ENCODE results near the gene LATS1.
A peak's percentile ranks its signal among the peaks of the same experiment; 100 is the strongest.
"Not testable (repeated sequence)": the region's sequence is repeated elsewhere in the genome, so short reads cannot be mapped to it uniquely, and the experiment has no call there.

Gene LATS1

DNA sequence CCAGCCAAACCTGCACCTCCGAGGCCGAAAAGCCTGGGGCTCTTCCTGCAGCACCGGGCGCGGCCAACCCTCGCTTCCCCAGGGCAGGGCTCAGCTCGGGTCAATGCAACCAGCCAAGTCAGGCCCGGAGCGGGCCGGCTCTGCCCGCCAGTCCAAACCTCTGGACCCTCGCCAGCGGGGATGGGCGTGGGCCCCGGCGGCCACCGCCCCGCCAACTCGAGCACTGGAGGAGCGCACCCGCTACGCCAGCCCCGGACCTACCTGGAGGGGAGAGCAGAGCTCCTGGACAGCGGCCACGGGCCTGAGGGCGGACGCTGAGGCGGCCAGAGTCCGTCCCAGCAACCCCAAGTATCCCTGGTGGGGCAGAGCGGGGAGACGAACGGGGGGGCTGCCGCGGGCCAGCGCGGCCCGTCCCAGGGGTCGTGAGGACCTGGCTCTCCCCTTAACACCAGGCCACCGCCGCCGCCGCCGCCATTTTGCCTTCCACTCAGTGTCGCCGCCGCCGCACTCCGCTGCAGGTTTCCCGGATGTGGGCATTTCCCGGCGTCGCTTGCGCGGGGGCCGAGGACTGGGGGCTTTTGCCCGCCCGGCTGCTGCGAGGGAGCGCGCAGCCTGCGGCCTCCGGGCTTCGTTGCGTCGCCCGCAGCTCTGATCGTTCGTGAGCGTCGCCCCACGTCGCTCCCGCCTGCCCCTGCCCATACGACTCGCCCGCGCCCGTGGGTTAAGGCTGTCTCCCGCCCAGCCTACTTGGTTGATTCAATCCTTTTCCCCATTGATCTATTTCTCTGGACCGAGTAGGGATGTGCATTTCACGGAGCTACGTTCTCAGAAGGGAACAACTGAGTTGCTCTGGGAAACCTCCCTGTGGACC is at the start of gene LATS1:
TSS of gene LATS1 (minus strand) at position 514 of the 871 bp plus-strand sequence. CDS start 15,975 bp downstream, outside the sequence.
- DNase-seq: peak; percentile 81 to 85

DNA sequence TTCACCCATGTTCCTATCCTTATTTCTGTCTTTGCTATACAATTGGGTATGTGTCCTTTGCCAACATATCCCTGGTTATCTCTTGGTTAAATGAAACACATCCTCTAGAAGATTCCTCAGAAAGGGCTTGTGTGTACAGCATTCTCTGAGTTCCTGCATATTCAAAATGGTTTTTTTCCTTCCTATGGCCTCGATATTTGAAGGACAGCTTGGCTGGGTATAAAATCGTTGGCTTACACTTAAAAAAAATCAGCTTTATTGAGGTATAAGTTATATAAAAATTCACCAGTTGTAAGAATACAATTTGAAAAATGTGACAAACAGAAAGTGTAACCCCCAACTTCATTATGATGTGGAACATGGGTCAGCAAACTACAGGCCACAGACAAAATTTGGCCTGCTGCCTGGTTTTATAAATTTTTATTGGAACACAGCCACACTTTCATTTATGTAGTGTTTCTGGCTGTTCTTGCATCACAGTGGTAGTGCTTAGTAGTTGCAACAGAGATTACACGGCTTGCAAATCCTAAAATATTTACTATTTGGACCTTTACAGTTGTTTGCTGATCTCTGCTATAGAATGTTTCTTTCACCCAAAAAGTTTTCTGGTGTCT is 48.4 kb upstream of the LATS1 start:
- peak; percentile 79 for DNase-seq

DNA sequence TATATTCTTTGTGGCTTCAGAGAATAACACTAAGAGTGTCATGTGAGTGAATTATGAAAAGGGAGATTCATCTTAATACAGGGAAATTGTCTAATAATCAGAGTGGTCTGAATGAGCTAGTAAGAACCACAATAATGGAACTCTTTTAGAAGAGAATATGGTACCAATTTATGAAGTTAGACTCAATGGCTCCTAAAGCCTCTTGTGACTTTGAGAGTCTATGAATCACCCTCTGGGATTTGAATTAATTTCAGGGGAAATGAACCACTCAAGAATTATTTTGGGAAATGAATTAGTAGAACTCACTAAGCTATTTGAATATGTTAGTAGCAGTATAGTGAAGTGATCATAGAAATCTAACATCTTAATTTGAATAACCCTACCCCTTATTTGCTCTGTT is 46.0 kb upstream of the LATS1 start:
- DNase-seq: no peak

DNA sequence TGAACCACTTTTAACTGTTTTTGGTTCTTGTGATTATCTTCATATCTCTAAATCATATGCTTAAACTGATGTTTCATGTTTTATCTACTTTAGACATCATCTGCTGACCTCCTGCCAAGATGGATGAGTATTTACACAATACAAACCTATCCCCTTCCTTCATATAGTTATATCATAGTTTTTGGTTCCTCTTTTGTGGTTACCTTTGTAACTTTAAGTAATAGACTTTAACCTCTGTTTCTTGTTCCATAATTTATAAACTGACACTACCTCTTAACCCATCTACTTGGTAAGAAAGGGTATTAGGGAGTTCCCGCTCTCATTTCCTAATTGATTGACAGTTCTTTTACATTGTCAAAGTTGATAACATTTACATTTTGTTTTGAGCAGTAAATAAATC is 43.5 kb upstream of the LATS1 start:
- DNase-seq: peak; percentile 97 to 98

DNA sequence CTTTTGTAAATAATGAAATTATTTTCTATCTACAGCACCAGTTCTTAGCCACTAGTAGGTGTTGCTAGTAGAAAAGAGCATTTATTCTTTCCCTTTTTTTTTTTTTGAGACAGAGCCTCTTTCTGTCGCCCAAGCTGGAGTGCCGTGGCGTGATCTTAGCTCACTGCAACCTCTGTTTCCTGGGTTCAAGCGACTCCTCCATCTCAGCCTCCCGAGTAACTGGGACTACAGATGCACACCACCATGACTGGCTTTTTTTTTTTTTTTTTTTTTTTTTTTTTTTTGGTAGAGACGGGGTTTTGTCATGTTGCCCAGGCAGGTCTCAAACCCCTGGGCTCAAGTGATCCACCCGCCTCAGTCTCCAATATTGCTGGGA is 38.3 kb upstream of the LATS1 start:
- no peak for DNase-seq

DNA sequence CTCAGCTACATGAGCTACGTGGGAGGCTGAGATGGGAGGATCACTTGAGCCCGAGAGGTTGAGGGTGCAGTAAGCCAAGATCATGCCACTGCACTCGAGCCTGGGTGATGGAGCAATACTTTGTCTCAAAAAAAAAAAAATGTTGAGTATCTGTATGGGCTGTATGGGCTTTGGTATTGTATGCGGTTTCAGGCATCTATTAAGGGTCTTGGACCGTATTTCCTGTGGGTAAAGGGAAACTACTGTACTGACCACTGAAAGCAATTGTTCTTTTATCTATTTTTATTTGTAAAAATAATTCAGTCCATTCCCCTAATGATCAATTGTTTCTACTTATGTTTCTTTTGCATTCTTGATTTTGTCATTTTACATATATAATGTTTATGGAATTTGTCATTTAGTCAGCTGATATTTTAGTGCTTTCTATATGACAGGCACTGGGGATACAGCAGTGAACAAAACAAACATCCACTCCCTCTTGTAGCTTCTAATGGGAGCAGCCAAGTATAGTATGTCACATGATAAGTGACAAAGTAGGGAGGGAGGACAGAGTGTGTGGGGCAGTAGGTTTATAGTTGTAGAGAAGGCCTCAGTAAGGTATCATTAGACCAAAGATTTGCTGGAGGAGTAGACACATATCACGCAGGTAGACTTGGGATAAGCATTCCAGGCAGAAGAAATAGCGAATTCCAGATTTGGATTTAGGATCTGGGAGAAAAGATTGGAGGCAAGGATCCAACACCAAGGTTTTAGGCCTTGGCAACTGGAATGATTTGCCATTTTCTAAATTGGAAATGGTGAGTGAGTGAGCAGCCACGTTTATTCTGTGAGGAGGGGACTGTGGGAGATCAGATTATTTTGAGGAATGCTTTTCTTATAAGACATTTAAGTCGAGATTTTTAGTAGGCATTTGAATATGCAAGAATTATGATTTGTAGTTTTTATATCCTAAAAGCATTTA is 37.7 kb upstream of the LATS1 start:
- DNase-seq: no peak

DNA sequence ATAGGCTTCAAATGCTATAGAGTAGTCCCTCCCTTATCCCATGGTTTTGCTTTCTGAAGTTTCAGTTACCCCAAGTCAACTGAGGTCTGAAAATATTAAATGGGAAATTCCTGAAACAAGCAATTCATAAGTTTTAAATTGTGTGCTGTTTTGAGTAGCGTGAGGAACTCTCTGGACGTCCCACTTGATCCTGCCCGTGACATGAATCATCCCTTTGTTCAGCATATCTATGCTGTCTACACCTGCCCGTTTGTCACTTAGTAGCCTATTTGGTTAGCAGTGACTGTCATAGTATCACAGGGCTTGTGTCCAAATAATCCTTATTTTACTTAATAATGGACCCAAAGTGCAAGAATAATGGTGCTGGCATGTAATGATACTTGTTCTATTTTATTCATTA is 36.6 kb upstream of the LATS1 start:
- DNase-seq: no peak

DNA sequence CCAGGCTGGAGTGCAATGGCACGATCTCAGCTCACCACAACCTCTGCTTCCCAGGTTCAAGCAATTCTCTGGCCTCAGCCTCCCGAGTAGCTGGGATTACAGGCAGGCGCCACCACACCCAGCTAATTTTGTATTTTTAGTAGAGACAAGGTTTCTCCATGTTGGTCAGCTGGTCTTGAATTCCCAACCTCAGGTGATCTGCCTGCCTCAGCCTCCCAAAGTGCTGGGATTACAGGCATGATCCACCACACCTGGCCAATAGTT is 35.4 kb upstream of the LATS1 start:
- DNase-seq: not testable (repeated sequence)

DNA sequence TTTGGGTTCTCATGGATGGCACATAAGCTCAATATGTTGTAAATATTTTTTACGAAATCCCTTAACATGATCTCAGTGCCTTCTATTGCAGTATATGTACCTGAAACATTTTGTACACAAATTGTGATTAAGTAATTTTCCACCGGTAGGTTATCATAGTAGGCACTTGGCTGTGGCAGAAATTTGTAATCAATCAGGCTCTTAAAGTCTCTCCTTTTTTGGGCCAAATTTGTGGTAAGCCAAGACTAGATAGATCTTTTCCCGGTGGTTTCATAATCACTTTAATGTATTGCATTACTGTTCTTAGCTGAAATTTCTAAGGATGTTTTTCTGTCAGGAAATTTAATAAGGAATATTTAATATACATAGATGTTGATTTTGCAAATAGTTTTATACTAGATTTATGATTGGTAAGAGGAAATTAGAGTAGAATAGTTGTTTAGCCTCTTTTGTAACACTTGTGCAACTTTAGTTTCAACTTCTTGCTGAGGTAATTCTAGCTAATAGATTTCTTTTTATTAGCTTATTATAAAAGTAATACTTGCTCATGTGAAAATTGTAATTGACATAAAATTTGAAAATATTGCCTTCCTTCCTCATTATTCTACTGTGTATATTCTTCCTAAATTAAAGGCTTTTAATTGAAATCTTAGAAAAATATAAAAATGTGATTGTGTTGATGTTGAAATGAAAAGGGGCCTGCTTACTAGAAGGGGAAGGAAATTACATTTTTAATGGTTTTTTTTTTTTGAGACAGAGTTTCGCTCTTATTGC is 34.9 kb upstream of the LATS1 start:
- peak; percentile 76 to 89 for DNase-seq

DNA sequence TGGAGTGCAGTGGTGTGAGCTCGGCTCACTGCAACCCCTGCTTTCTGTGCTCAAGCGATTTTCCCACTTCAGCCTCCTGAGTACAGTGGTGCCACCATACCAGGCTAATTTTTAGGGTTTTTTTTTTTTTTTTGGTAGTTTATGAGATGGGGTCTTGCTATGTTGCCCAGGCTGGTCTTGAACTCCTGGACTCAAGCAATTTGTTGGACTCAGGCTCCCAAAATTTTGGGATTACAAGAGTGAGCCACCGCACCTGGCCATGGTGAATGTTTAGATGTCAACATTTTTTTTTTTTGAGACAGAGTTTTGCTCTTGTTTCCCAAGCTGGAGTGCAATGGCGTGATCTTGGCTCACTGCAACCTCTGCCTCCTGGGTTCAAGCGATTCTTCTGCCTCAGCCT is 34.0 kb upstream of the LATS1 start:
- DNase-seq: not testable (repeated sequence)

DNA sequence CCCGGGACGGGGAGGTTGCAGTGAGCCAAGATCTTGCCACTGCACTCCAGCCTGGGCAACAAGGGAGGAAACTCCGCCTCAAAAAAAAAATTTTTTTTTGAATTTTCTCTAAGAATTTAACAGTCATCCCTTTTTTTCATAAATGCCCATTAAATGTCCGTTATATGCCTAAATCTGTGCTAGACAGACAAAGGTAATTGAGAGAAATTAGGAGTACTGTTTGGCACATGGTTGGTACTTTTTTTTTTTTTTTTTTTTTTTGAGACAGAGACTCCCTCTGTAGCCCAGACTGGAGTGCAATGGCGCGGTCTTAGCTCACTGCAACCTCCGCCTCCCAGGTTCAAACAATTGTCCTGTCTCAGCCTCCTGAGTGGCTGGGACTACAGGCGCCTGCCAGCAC is 33.3 kb upstream of the LATS1 start:
- no peak for DNase-seq

DNA sequence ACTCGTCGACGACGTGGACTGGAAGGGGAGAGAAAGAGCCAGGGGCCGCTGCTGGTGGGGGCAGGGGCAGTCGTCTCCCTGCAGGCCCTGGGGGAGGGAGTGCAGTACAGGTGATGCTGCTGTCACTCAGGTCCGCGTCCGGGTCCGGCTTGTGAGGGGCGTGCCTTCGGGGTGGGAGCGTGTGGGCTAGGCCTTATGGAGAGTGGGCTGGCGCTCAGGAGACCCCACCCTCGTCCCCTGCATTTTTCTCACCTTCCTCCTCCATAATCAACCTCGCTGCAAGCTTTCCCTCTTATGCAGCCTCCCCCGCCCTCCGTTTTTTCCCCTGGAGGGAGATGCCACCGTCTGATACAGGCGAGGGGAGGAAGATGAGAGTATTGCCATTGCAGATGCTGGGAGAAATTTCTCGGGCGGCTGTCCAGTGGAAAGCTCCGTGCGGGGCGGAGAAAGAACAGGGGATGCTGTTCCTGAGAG is 32.3 kb upstream of the LATS1 start:
- peak; percentile 28 to 32 for DNase-seq

DNA sequence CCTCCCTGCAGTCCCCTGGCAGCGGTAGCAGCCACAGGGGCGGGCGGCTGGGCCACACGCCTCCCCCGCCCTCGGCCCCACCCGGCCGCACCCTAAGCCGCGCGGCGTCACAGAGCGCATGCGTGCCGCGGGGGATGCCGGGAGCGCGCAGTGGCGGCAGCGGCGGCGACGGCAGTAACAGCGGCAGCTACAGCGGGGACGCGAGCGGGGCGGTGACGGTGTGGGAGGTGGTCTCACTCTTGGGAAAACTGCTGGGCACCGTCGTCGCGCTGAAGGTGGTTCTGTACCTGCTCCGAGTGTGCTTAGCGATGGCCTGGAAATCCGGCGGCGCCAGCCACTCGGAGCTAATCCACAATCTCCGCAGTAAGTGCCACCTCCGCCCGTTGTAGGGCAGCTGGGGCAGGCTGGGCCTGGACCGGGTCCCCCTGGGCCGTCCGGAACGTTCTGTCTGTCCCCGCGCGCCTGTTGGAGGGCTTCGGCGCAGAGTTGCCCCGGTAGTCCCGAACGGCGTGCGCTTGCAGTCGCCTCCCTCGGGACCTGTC is 31.8 kb upstream of the LATS1 start, which contains the start of gene PCMT1:
TSS of gene PCMT1 (plus strand) at position 148 of the 542 bp plus-strand sequence. CDS start at position 309, 161 bp downstream.
- peak; percentile 89 to 91 for DNase-seq

DNA sequence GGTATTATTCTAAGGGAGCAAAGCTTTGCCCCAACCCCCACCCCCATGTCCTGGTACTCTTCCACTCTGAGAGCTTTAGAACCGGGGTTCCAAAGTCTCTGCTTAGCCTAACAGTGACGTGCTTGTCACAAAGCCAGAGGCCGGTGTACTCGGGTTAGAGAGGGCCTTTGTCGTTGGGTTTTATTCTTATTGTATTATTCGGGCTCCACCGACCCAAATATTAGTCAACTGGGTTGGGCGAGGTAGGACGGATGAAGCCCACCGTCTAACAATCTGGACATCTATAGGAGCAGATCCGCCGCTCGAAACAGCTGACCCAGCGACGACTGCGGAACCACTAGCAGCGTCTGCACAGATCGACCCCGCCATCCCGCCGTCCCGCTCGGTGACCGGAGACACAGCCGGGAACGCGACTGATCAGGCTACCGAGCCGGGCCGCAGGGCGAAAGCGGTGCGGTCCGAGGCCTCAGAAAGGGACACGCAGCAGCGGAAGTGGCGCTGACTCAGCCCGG is 31.2 kb upstream of the LATS1 start:
- DNase-seq: not testable (repeated sequence)

DNA sequence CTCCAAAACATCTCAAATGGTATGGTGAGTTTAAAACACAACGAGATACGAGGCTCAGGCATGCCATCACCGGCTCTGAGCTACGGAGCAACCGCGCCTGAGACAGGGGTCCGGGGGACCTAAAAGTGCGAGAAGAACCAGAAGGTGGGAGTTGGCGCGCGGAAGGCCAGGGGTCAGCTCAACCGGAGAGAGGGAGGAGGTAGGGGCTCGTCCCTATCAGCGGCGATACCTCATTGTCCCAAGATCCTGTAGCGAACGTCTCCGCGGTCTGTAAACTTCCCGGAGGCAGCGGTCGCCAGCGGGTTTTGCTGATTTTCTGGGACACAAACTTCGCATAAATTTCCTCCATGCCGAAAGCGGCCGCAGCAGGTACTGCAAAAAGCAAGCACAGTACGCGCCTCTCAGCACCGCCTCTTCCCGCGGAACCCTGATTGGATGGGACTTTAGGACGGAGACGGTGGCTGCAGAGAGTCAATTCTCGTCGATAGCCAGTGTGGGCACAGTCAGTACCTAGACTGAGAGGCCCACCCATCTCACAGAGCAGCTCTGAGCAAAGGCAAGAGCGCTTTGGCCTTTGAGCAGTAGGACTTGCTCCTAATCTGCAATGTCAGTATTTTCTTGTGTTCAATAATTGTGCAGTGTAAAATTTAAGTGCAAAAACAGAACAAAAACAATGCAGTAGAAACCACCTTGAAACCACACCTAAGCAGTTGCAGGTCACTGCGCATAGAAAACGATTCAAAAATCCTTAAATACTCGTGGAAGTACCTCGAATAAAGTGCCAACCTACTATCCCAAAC is 28.4 kb upstream of the LATS1 start, which contains the start of gene NUP43:
TSS of gene NUP43 (minus strand) at position 383 of the 800 bp plus-strand sequence. CDS start at position 349, 34 bp downstream.
- peak; percentile 96 to 97 for DNase-seq

DNA sequence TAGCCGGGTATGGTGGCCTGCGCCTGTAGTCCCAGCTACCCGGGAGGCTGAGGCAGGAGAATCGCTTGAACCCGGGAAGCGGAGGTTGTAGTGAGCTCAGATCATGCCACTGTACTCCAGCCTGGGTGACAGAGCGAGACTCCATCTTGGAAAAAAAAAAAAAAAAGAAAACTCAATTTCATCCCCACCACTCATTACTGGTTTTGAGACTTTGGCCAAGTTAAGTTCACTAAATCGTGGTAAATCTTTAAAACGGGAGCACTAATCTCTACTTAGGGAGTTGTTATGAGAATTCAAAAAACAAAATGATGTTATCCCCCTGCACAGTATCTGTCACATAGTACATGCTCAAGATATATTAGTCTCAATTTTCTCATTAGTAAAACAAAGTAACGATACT is 27.4 kb upstream of the LATS1 start:
- not testable (repeated sequence) for DNase-seq

DNA sequence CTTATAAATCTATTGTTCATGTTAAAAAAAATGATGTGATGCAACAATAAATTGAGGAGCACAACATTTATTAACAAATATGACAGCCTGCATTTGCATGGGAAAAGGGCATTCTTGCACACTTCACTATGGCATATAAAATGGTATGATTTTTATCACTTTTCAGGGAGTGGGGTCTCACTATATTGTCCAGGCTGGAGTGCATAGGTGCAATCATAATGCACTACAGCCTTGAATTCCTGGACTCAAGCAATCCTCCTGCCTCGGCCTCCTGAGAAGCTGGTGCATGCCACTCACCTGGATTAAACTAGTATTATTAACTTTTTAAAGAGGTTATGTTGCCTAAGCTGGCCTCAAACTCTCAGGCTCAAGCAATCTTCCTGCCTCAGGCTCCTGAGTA is 17.0 kb upstream of the LATS1 start:
- DNase-seq: no peak

DNA sequence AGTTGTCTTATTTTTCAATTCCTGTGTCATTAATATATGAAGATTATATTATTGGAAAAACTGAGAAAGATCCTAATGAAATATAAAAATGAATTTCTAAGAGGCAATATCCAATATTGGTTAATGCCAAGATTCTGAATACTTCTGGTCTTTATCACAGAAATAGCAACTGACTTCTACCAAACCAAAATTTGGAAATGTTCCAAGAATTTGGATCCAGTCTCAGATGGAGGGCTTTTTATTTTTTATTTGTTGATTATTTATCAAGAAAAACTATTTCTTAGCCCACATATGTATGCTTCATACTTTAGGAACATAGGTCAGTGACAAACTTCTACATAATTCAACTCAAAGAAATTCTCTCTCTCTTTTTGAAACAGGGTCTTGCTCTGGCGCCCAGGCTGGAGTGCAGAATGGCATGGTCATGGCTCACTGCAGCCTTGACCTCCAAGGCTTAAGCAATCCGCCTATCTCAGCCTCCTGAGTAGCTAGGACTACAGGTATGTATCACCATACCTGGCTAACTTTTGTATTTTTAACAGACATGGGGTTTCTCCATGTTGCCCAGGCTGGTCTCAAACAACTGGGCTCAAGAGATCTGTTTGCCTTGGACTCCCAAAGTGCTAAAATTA is 15.3 kb upstream of the LATS1 start:
- DNase-seq: no peak

DNA sequence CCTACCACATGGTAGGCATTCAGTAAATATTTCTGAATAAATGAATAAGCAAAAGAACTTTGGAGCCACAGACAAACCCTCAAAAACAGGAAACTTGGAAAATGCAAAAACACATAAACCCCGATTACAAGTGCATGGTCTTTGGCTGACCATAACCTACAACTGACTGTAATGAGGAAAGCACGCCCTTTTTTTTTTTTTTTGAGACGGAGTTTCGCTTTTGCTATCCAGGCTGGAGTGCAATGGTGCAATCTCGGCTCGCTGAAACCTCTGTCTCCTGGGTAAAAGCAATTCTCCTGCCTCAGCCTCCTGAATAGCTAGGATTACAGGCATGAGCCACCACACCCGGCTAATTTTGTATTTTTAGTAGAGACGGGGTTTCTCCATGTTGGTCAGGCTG is 11.9 kb upstream of the LATS1 start:
- DNase-seq: no peak

DNA sequence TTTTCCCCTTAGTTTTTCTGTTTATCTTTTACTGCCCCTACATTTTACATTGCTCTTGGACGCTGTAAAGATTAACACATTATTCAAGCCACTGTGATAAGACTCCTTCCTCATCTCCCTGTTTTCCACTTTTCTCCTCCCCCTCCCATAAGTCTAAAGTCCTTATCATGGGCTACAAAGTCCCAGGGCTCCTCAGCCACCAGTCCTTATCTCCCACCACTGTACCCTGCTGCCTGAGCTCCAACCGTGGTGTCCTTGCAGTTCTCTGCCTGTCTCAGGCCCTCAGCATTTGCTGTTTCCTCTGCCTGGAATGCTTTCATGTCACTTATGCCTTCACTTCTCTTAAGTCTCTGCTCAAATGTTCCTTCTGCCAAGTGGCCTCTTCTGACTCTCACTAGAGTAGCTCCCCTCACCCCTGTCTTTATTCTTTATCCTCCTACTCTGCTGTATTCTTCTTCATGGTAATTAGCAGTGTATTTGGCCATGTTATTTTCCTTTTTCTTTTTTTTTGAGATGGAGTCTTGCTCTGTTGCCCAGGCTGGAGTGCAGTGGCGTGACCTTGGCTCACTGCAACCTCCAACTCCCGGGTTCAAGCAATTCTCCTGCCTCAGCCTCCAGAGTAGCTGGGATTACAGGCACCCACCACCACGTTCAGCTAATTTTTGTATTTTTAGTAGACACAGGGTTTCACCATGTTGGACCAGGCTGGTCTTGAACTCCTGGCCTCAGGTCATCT is 10.8 kb upstream of the LATS1 start:
- DNase-seq: no peak
